Measurements from ENCODE around the gene PRXL2C. TPM values are rescaled to one million over a fixed set of nuclear protein-coding genes. Genes with fewer than 3 reads are reported as not detected.

PRXL2C gene
- total and polyA plus RNA-seq, 10 of the 15 experiments (the other 5 are each of a cell fraction or from before 2014, with no cell fraction given) = 4.0 to 16.0 (median 7.4) TPM

- FAIRE-seq (no peak), DNase-seq (ENCODE audit: low read depth, low spot score) (no peak), ATAC-seq (no peak)
- intact Hi-C loops (cut with micrococcal nuclease; ENCODE audit: unreplicated experiment) = no loop called here
- TF ChIP-seq ZBED1 (IDR thresholded peaks at IDR 0.05; ENCODE audit: borderline replicate concordance) (no peak), JUNB (IDR thresholded peaks at IDR 0.05) (no peak), CBX3 (IDR thresholded peaks at IDR 0.05; ENCODE audit: borderline replicate concordance, low read depth) (no peak)
- Histone ChIP-seq H2AFZ (ENCODE audit: control insufficient read depth, low read depth, low read length) (no peak overlapping the region), H3K36me3 (ENCODE audit: control insufficient read depth in 2 of 2, insufficient read depth in 2 of 2, low read length in 1 of 2) (no peaks in the 10 kb centered on the region), H3K4me3 (no peak overlapping the region), H3K79me2 (ENCODE audit: control insufficient read depth, insufficient read depth, low read length) (no peaks in the 10 kb centered on the region), H3K4me1 (ENCODE audit: control insufficient read depth, insufficient read depth, low read length) (no peaks in the 10 kb centered on the region), H3K27me3 (replicated peaks in 1 of 2; ENCODE audit: control insufficient read depth in 2 of 2, insufficient read depth in 2 of 2, low read length in 1 of 2) (no peaks in the 10 kb centered on the region), H3K9ac (ENCODE audit: control insufficient read depth, insufficient read depth, low read length) (no peak overlapping the region), H3K9me3 (replicated peaks; ENCODE audit: control insufficient read depth, insufficient read depth, low read length) (no peaks in the 10 kb centered on the region), H3K4me2 (ENCODE audit: control insufficient read depth, insufficient read depth) (no peak overlapping the region), H3K27ac (ENCODE audit: control insufficient read depth, insufficient read depth) (no peak overlapping the region), H4K20me1 (ENCODE audit: control insufficient read depth, insufficient read depth) (no peaks in the 10 kb centered on the region)
- in situ Hi-C loops (cut with MboI) = no loop called here
- ChIA-PET POLR2A (interaction anchor here (0.5 kb wide), 1 partner anchor 113 kb away, joined by 4 read pairs; no protein-coding TSS in a partner anchor), SMC1A (ENCODE audit: uncharacterized antibody, unreplicated experiment) (interaction anchor here (1.0 kb wide), 1 partner anchor 195 kb away, joined by 3 read pairs; no protein-coding TSS in a partner anchor), CTCF (interaction anchor here (1.8 kb wide), 1 partner anchor 14 kb away, joined by 6 read pairs; no protein-coding TSS in a partner anchor), RAD21 (ENCODE audit: unreplicated experiment) (no interaction called here)
- BruUV-seq (replicated peaks) = no TSS peak
- 25% methylated on average over 4 of the region's 4 CpGs for WGBS (ENCODE audit: insufficient coverage, insufficient replicate concordance, low lambda C conversion rate, missing lambda C conversion rate)
Measured at GRCh38 chr9:96680812-96681499, 25.8 kb upstream of the PRXL2C start.

- in situ Hi-C loops (cut with MboI) = no loop called here
- CTCF ChIA-PET = interaction anchor here (1.1 kb wide), 1 partner anchor 8 kb away, joined by 4 read pairs; no protein-coding TSS in a partner anchor
- no peak for FAIRE-seq
- no peak for TF ChIP-seq ELK1 (IDR thresholded peaks at IDR 0.05; ENCODE audit: low read depth, low read length)
- TF ChIP-seq ATF7 (IDR thresholded peaks at IDR 0.05; ENCODE audit: low read depth) = no peak
- no peak for TF ChIP-seq REST (IDR thresholded peaks at IDR 0.05; ENCODE audit: low read depth, low read length)
- TF ChIP-seq PKNOX1 (IDR thresholded peaks at IDR 0.05) = no peak
Measured at GRCh38 chr9:96674906-96675538, 19.9 kb upstream of the PRXL2C start.

More at GRCh38 chr9:96674906-96675538, 19.9 kb upstream of the PRXL2C start:
- no TSS peak for BruUV-seq (replicated peaks)
- POLR2A ChIA-PET = no interaction called here
- H3K9ac ChIP-seq (ENCODE audit: control insufficient read depth, insufficient read depth, low read length) = no peak overlapping the region
- no peaks in the 10 kb centered on the region for H3K27me3 ChIP-seq (replicated peaks in 1 of 2; ENCODE audit: control insufficient read depth in 2 of 2, insufficient read depth in 2 of 2, low read length in 1 of 2)
- no peak overlapping the region for H3K4me3 ChIP-seq
- H3K4me2 ChIP-seq (ENCODE audit: control insufficient read depth, insufficient read depth) = no peak overlapping the region
- no peak for DNase-seq (ENCODE audit: low read depth, low spot score)
- no peaks in the 10 kb centered on the region for H3K4me1 ChIP-seq (ENCODE audit: control insufficient read depth, insufficient read depth, low read length)
- ATAC-seq = no peak
- H3K27ac ChIP-seq (ENCODE audit: control insufficient read depth, insufficient read depth) = no peak overlapping the region
- no peaks in the 10 kb centered on the region for H3K79me2 ChIP-seq (ENCODE audit: control insufficient read depth, insufficient read depth, low read length)
- H4K20me1 ChIP-seq (ENCODE audit: control insufficient read depth, insufficient read depth) = no peaks in the 10 kb centered on the region
- H2AFZ ChIP-seq (ENCODE audit: control insufficient read depth, low read depth, low read length) = no peak overlapping the region
- no peaks in the 10 kb centered on the region for H3K36me3 ChIP-seq (ENCODE audit: control insufficient read depth in 2 of 2, insufficient read depth in 2 of 2, low read length in 1 of 2)
- intact Hi-C loops (cut with micrococcal nuclease; ENCODE audit: unreplicated experiment) = no loop called here
- no peaks in the 10 kb centered on the region; the same call in 2 of the 3 replicates for H3K9me3 ChIP-seq (replicated peaks; ENCODE audit: control insufficient read depth, insufficient read depth, low read length)
- RAD21 ChIA-PET (ENCODE audit: unreplicated experiment) = no interaction called here
- SMC1A ChIA-PET (ENCODE audit: uncharacterized antibody, unreplicated experiment) = no interaction called here
